HG02885 (cell line): ENCODE results near the gene BLID.

ENCODE experiments used
- ATAC-seq: cut with Tn5 transposase; IDR thresholded peaks from one replicate; pipeline ENCODE4 v1.9.1; 2021; ENCODE audit warnings: mild to moderate bottlenecking; ENCODE audit not compliant: unreplicated experiment, poor library complexity

The BLID gene

DNA sequence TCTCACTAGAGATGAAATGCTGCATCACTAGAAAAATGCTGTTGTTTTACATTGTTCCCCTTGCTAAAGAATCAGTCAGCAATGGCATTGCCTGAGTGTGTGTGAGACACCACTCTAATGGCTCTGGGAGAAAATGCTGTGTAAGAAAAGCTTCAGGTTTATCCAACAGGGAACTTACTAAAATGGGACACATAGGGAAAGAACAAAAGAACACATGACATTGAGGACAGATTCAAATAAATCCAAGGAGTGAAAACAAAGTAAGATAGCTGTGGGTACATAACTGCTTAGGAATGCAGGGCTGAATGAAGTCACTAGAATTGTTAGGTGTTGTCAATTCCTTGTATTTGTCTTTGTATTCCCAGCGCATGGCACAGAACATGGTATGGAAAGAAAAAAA is 24.2 kb downstream of the BLID start:
- ATAC-seq, result no peak

DNA sequence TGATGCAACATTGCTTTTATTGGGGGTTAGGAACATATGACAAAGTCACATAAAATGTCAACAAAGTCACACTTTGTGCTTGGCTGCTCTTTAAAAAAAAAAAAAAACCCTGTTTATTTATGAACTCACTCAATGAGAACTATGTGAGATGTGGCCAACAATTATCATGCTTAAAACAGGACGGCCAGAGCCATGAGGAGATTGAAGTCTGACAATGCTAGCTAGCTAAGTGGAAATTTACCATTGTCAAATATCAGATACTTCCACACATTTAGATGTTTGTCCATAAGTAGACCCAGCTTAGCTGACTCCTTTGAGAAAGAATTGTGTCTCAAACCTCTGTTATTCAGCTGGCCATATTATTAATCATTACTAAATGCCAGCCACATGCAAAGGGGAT is 26.9 kb downstream of the BLID start:
- no peak for ATAC-seq

DNA sequence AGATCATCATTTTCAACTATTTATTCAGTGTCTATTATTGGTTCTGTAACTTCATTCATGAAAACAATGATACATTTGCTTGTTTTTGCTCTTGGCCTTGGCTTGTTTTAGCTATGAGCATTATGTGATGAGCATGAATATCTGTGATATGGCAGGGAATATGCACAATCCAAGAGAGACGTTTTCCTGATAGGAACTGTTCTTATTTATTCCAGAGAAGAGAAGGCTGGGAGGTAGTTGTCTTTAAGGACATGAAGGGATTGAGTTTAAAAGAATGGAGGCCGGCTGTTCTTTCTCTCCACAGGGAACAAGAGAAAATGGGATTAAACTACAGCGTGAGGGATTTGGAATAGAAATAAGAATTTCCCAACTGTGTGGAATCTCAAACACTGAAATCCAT is 30.3 kb downstream of the BLID start:
- no peak for ATAC-seq

DNA sequence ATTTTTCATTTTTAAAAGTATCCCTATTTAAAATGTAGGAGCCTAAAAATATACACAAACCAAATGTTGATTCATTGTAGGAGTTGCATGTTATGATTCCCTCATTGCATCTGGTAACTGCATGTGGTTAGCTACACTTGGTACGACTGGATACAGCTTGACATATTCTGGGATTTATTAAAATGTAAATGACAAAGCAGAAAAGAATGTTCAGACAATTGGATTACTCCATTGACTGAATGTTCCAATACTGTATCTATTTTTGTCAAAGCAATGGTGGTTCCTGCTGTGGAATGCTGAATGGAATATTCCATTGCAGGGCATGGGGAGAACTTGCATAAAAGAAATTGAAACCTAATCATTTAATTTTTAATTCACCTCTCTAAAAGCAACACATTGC is 30.8 kb downstream of the BLID start:
- no peak for ATAC-seq

DNA sequence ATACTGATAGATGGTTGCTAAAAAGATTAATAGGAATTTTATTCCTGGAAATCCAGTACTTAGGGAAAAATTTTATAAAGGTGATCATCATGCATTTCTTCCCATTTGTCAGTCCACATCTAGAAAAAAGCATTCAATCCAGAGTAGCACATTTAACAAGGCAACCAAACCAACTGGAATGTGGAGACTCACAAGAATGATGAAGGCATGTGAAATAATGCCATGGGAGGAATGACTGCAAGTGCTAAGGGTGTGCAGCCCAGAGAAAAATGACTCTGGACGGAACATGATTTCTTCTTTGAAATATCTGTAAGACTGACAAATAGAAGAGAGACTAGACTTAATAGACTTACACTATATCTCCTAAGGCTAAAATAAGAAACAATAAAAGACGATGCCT is 33.8 kb downstream of the BLID start:
- ATAC-seq, result no peak

DNA sequence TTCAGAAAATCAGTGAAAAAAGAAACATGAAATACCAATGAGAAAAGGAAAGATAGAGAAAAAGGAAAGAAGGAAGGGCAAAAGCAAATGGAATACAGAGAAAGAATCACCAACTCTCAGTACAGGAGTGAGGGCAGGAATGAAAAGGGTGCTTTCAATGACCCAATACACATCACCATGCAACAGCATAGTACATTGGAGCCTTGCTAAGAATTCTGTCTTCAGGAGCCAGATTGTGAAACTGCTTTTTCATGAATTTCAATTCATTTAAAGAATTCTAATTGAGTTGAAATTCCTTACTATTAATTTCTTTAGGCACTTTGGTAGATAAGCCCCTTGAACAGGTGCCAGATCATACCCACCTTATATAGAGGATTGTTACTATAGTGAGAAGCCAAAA is 34.9 kb downstream of the BLID start:
- ATAC-seq, result no peak

DNA sequence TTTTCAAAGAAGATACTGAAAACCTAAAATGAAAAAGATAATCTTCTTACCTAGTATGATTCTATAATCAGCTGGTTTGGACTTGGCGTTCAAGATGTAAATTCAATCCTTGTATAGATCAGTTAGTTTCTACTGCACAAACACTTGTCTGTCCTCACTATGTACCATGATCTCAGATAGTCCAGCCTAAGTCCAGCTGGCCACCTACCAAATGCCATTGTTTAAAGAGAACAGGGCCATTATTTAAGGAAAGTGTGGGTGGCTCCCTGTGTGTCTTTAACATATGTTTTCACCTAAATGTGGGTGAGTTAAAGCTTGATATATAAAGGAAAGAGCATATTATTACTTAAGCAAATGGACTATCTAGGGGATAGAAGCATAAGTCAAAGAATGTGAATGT is 38.6 kb downstream of the BLID start:
- ATAC-seq, result no peak

DNA sequence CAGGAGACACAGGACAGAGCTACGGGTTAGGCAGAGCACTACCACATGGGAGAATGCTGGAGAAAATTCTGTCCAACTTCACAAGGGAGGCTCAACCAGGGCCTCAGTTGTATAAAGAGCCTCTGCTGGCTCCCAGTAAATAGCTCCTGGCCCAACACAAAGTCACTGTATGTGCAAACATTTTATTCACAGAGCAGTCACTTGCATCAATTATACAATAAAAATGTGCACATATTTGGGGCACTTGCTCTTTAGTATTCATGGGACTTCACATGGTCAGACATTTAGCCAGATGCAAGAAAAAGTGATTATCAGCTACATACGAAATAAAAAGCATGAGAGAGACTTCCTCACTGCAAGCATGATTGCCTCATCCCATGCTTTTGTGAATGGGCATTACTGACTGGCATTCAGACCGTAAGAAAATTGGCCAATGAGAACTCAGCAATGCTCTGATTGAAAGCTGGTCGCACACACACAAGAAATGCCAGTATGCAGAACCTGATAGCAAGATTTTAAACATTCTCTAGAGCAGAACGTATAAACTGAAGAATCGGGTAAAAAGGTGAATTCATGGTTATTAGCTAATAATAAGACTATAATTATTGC is 39.4 kb downstream of the BLID start:
- ATAC-seq, result no peak

DNA sequence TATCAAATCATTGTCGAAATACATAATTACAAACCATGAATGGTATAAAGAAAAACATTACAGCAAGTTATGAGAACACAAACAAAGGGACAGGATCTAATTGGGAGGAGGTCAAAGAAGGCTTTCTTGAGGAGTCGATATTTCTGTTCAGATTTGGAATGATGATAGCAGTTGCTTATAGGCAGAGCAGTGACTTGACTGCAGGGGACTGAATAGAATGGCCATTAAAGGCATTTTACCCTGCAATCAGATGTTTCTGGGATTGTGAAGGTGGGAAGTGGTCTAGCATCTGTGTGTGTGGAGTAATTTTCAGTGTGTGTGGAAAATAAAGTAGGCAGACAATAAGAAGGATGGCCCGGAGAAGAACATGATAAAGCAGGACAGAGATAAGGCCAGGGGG is 41.0 kb downstream of the BLID start:
- no peak for ATAC-seq

DNA sequence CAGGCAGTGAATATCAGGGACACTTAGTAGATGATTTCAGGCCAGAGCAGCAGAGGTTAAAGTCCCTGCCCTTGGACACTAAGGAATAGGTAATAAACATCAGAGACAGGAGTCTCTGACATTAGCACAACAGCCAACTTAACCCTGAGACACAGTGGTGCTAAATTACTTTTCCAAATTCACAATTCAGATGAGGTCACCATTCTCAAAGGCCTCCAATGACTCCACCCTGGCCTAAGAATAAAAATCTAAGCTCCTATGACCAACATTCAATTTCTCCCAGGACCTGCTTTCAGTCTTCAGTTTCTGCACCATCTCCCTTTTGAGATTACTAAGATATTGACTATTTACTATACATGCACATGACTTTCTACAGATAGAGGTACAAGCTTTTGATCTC is 42.0 kb downstream of the BLID start:
- ATAC-seq, result no peak

DNA sequence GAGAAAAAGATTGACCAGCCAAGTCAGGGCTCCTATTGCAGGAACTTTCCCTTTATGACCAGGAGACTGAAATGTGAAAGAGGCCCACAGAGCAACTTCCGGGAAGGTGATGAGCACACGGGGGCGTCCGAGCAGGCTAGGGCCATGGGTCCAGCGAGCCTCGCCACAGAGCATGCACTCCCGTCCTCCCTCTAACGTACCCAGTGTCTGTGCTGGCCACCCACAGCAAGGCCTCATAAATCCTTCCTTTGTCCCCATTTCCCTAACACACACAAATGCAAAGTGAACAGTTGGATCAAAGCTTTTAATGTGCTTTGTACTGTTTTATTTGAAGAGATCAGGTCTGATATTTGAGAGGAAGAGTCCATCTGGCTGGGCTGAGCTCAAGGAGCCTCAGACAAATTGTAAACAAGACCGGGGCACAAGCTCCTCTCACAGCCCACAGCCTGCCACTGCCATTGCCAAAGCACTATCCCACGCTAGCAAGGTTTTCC is 44.3 kb downstream of the BLID start:
- ATAC-seq, result no peak

DNA sequence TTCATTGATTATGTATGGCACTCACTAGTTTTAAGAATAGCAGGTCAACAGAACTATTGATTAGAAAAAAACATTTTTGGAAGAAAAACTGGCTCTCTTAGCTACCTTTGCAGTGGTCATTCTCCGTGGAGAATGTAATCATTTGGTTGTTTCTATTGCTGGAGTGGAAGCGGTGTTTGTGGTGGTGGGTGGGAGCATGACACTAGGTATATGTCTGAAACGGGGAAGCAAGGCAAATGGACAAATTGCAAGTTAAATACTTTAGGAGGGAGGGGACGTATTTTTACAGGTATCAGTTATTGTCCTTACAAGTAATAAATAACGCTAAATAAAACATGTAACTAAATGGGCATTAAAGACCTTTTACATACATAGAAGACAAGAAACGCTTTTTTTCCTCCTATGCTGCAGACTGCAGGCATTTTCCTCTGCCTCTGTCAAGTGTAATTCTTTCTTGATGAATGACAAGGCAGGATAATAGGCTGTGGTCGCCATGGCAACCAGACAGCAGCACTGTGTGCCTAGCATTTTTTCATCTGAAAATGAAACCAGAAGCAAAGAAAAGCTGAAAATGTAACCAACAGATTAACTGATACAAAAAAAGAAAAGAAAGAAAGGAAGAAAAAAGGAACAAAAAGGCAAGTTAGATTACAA is 46.2 kb downstream of the BLID start:
- no peak for ATAC-seq

DNA sequence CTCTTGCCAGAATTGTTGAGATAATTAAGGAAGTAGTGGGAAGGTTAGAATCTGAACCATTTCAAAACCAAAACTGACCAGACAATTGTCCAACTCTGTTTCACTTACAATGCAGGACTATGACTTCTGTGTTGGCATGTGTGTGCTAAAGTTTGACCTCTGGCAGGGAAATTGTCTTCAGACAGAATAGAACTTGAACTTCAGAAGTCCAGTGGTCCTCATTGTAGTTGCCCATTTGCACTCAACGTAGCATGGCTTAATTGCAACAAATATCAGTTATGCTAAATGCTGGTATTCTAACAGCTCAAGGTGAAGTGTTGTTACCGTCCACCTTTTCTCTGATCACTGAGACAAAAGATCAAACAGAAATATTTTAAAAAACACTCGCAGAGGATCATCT is 47.2 kb downstream of the BLID start:
- ATAC-seq, result no peak

DNA sequence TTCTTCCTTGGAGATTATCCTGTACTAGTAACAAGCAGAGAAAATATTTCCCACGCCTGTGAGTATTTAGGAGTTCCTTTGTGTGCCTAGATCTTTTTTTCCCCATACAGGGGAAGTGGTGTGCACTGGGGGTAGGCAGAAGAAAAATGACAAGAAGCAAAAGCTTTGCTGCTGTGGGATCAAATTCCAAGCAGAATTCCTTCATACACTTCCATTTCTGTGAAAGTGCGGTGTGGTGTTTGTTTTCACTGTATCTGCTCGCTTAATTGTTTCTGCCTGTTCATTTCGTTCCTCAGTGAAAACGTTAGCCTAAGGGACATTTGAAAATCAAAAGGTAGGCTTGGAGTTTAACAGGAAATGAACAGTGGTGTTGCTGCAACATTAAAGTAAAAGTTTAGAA is 47.9 kb downstream of the BLID start:
- ATAC-seq, result no peak
